IMR-90 (cell line): ENCODE measurements around the gene SLC35F3. TPM values are rescaled to one million over a fixed set of nuclear protein-coding genes. Genes with fewer than 3 reads are reported as not detected.

Experiments used
- ATAC-seq: fragments of 200-7000 bp; cut with Tn5 transposase; 2 replicates; pipeline ENCODE4 v1.9.1; 2020; ENCODE audit warnings: low read depth, mild to moderate bottlenecking, moderate library complexity
- BruUV-seq: library from RNA; stranded (reverse); fragments of 400-500 nt; replicated peaks from 2 replicates; lab custom pipeline; 2021; lab: Mats Ljungman, UMichigan
- CTCF ChIA-PET: fragments of 300-600 bp; formaldehyde crosslinking; extraction: SDS; loops from one replicate; lab custom pipeline; 2021; ENCODE audit warnings: antibody characterized with exemption; lab: Yijun Ruan, JAX
- POLR2A ChIA-PET: fragments of 300-600 bp; sonication (Branson Sonifier 250); formaldehyde crosslinking; loops from one replicate; lab custom pipeline; 2022; ENCODE audit warnings: antibody characterized with exemption; ENCODE audit not compliant: unreplicated experiment; lab: Charles Lee
- DNase-seq: peaks from one replicate; pipeline ENCODE4 v3.0.0; 2013
- H2AFZ ChIP-seq: replicated peaks from 2 replicates; pipeline ENCODE3; 2013; ENCODE audit warnings: low read length, mild to moderate bottlenecking; ENCODE audit not compliant: poor library complexity
- H2AK5ac ChIP-seq: 2 replicates; pipeline ENCODE4 v1.6.1; 2013; ENCODE audit warnings: low read depth, low read length, inconsistent platforms
- H2AK9ac ChIP-seq: replicated peaks from 2 replicates; pipeline ENCODE3; 2013; ENCODE audit warnings: mild to moderate bottlenecking, low read depth, low read length, moderate library complexity; ENCODE audit not compliant: poor library complexity
- H2BK120ac ChIP-seq: 2 replicates; pipeline ENCODE4 v1.6.1; 2013; ENCODE audit warnings: low read depth, low read length, inconsistent platforms
- H2BK15ac ChIP-seq: 3 replicates; pipeline ENCODE4 v1.6.1; 2013; ENCODE audit warnings: low read depth, low read length, inconsistent platforms
- H2BK20ac ChIP-seq: 2 replicates; pipeline ENCODE4 v1.6.1; 2013; ENCODE audit warnings: low read depth, mild to moderate bottlenecking, inconsistent platforms, low read length, moderate library complexity
- H2BK5ac ChIP-seq: 2 replicates; pipeline ENCODE4 v1.6.1; 2013; ENCODE audit warnings: mild to moderate bottlenecking, low read depth, low read length, inconsistent platforms; ENCODE audit not compliant: poor library complexity, severe bottlenecking
- H3K14ac ChIP-seq: replicated peaks from 2 replicates; pipeline ENCODE4 v1.6.1; 2013; ENCODE audit warnings: low read depth, low read length, inconsistent platforms
- H3K18ac ChIP-seq: 2 replicates; pipeline ENCODE4 v1.6.1; 2013; ENCODE audit warnings: low read depth, low read length, control low read depth
- H3K23ac ChIP-seq: 2 replicates; pipeline ENCODE4 v1.6.1; 2013; ENCODE audit warnings: low read depth, low read length, inconsistent platforms
- H3K27ac ChIP-seq: 2 replicates; pipeline ENCODE4 v1.5.1; 2013; ENCODE audit warnings: mild to moderate bottlenecking, control low read depth, low read length; ENCODE audit not compliant: insufficient read depth
- H3K27me3 ChIP-seq: 2 replicates; pipeline ENCODE4 v1.6.1; 2013; ENCODE audit warnings: low read length; ENCODE audit not compliant: control insufficient read depth, insufficient read depth
- H3K36me3 ChIP-seq: 2 replicates; pipeline ENCODE4 v1.6.1; 2013; ENCODE audit warnings: low read length, mixed read lengths; ENCODE audit not compliant: control insufficient read depth, insufficient read depth
- H3K4ac ChIP-seq: 2 replicates; pipeline ENCODE4 v1.6.1; 2013; ENCODE audit warnings: low read depth, low read length, inconsistent platforms
- H3K4me1 ChIP-seq: 2 replicates; pipeline ENCODE4 v1.6.1; 2013; ENCODE audit warnings: low read length, mixed read lengths; ENCODE audit not compliant: control insufficient read depth, insufficient read depth
- H3K4me2 ChIP-seq: 2 replicates; pipeline ENCODE4 v1.6.1; 2013; ENCODE audit warnings: low read depth, mild to moderate bottlenecking, control low read depth, low read length, moderate library complexity
- H3K4me3 ChIP-seq: 2 replicates; pipeline ENCODE4 v1.5.1; 2013; ENCODE audit warnings: low read depth, mild to moderate bottlenecking, control low read depth, low read length, moderate library complexity; ENCODE audit not compliant: insufficient read depth
- H3K56ac ChIP-seq: 2 replicates; pipeline ENCODE4 v1.6.1; 2013; ENCODE audit warnings: low read length, inconsistent platforms; ENCODE audit not compliant: insufficient read depth; ENCODE audit errors: extremely low read depth
- H3K79me1 ChIP-seq, 2 experiments: 2 replicates each; pipeline ENCODE4 v1.6.1; 2013; ENCODE audit warnings: low read length in 2 of 2, inconsistent platforms in 1 of 2, low read depth in 1 of 2
- H3K9ac ChIP-seq: 2 replicates; pipeline ENCODE4 v1.6.1; 2013; ENCODE audit warnings: low read depth, low read length, control low read depth
- H3K9me1 ChIP-seq: 2 replicates; pipeline ENCODE4 v1.6.1; 2013; ENCODE audit warnings: low read length, inconsistent platforms; ENCODE audit not compliant: insufficient read depth
- H3K9me3 ChIP-seq: 2 replicates; pipeline ENCODE4 v1.6.1; 2013; ENCODE audit warnings: low read length; ENCODE audit not compliant: control insufficient read depth, insufficient read depth
- H4K20me1 ChIP-seq: 2 replicates; pipeline ENCODE4 v1.6.1; 2013; ENCODE audit warnings: low read length, inconsistent platforms; ENCODE audit not compliant: insufficient read depth
- H4K5ac ChIP-seq: 2 replicates; pipeline ENCODE4 v1.6.1; 2013; ENCODE audit warnings: mild to moderate bottlenecking, low read depth, low read length, control low read depth
- H4K8ac ChIP-seq, 2 experiments: 2 replicates each; pipeline ENCODE4 v1.6.1; 2013; ENCODE audit warnings: low read depth in 2 of 2, low read length in 2 of 2, control low read depth in 1 of 2, inconsistent platforms in 1 of 2
- H4K91ac ChIP-seq: 2 replicates; pipeline ENCODE4 v1.6.1; 2013; ENCODE audit warnings: low read depth, low read length, inconsistent platforms; ENCODE audit not compliant: insufficient read depth
- FOS ChIP-seq: fragments of 150-350 bp; IDR thresholded peaks from 2 replicates; pipeline ENCODE4 v1.6.1; 2016; ENCODE audit warnings: low read depth, low read length
- MXI1 ChIP-seq: IDR thresholded peaks from 2 replicates; pipeline ENCODE4 v1.6.1; 2012; ENCODE audit warnings: low read depth, mild to moderate bottlenecking, low read length, moderate library complexity, borderline replicate concordance
- RCOR1 ChIP-seq: IDR thresholded peaks from 2 replicates; pipeline ENCODE4 v1.6.1; 2012; ENCODE audit warnings: mild to moderate bottlenecking, low read length, improper control_type of control experiment; ENCODE audit not compliant: insufficient replicate concordance
- WGBS, 2 experiments: methylation state at CpG; one replicate each; pipeline versions ENCODE4 v1.1.5 to v1.1.7; 2013; ENCODE audit warnings: missing lambda C conversion rate in 2 of 2; ENCODE audit not compliant: insufficient read length in 1 of 2; ENCODE audit errors: extremely low coverage in 2 of 2; 5-methylcytosine and 5-hydroxymethylcytosine counted together
- dilution Hi-C: fragments of 300-500 bp; cut with HindIII; formaldehyde crosslinking; loops from one replicate; pipeline ENCODE4 v1.14.3; 2018; ENCODE audit warnings: low sequenced_read_pairs; ENCODE audit not compliant: unreplicated experiment
- in situ Hi-C: fragments of 300-500 bp; cut with MboI; formaldehyde crosslinking; loops from 3 replicates; pipeline ENCODE4 v1.14.3; 2019; ENCODE audit warnings: low sequenced_read_pairs, inconsistent platforms, mixed read lengths
- intact Hi-C: fragments of 100-400 bp; cut with micrococcal nuclease; formaldehyde crosslinking; loops from 2 replicates; pipeline ENCODE4 v1.10.0; 2022
- polyA plus RNA-seq, 3 experiments: library from polyadenylated mRNA; depleted of rRNA; stranded (reverse); fragments of >200 nt; gene quantifications; 2 replicates each; pipeline ENCODE4 v1.2.3, GENCODE V29; 2012; ENCODE audit warnings: low replicate concordance in 1 of 3
- total RNA-seq: library from RNA; depleted of rRNA; stranded (reverse); fragments of >200 nt; gene quantifications from 2 replicates; pipeline ENCODE4 v1.2.3, GENCODE V29; 2012
- TF ChIP-seq, protein P1 (sequence below): fragments of 150-350 bp; IDR thresholded peaks from 2 replicates; pipeline ENCODE4 v1.6.1; 2017; ENCODE audit warnings: mild to moderate bottlenecking, antibody characterized with exemption, low read length, low read depth

SLC35F3 gene
- total and polyA plus RNA-seq, 2 of the 4 experiments (the other 2 are of a cell fraction) = under 0.01 to 0.17 TPM

DNA sequence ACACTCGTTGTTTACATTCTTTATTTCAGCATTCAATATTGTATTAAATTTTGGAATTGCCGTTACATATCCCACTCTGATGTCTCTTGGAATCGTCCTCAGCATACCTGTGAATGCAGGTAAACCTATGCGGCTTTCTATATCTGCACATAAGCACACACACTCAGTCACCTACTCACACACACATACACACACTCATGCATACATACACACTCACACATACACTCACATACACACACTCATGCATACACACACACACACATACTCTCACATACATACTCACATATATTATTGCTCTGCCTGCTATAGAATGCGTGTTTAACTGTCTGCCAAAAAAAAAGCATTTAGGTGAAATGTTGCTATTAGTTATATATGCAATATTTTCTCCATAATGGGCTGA lies 415.6 kb downstream of the SLC35F3 start:
- H3K9me3 ChIP-seq = no peaks in the 10 kb centered on the region
- H2BK20ac ChIP-seq = no peak overlapping the region
- POLR2A ChIA-PET = no interaction called here
- CTCF ChIA-PET = no interaction called here
- no peak overlapping the region for H3K9ac ChIP-seq
- WGBS, 2 experiments = no CpG with 5 or more reads among the region's 5 CpGs
- intact Hi-C loops = loop anchor here (5.0 kb wide), 1 partner anchor 157 kb away; the partner anchor contains the start of gene TARBP1
- no peak overlapping the region for H2AFZ ChIP-seq
- dilution Hi-C loops = no loop called here
- H3K27me3 ChIP-seq = peaks cover 3% of the 10 kb centered on the region
- no peaks in the 10 kb centered on the region for H3K36me3 ChIP-seq
- no peak overlapping the region for H3K4me3 ChIP-seq
- DNase-seq = no peak
- no peak for TF ChIP-seq MXI1
- TF ChIP-seq FOS = no peak
- no peak for TF ChIP-seq RCOR1
- TF ChIP-seq, protein P1, sequence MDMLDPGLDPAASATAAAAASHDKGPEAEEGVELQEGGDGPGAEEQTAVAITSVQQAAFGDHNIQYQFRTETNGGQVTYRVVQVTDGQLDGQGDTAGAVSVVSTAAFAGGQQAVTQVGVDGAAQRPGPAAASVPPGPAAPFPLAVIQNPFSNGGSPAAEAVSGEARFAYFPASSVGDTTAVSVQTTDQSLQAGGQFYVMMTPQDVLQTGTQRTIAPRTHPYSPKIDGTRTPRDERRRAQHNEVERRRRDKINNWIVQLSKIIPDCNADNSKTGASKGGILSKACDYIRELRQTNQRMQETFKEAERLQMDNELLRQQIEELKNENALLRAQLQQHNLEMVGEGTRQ = no peak
- H3K4me1 ChIP-seq = peaks cover 3% of the 10 kb centered on the region; the same call in 1 of the 2 replicates
- H3K56ac ChIP-seq = no peak overlapping the region
- no peak overlapping the region for H2AK9ac ChIP-seq
- no peak overlapping the region for H3K4me2 ChIP-seq
- no peak overlapping the region for H3K14ac ChIP-seq
- no peak for ATAC-seq
- in situ Hi-C loops = loop anchor here (25.0 kb wide), 1 partner anchor 183 kb away; no protein-coding TSS in a partner anchor
- H2BK15ac ChIP-seq = no peak overlapping the region
- H3K27ac ChIP-seq = no peak overlapping the region
- H3K9me1 ChIP-seq = no peaks in the 10 kb centered on the region
- H4K8ac ChIP-seq = no peak overlapping the region
- no peak overlapping the region for H4K91ac ChIP-seq
- H2BK5ac ChIP-seq = no peak overlapping the region
- no peak overlapping the region for H3K4ac ChIP-seq
- H3K18ac ChIP-seq = no peak overlapping the region
- H3K79me1 ChIP-seq = no peaks in the 10 kb centered on the region
- no peak overlapping the region for H4K5ac ChIP-seq
- BruUV-seq = no TSS peak
- H4K20me1 ChIP-seq = no peaks in the 10 kb centered on the region
- no peak overlapping the region for H3K23ac ChIP-seq
- H2AK5ac ChIP-seq = no peak overlapping the region
- no peak overlapping the region for H2BK120ac ChIP-seq
